T-helper 17 cell (primary cell): ENCODE results near the gene QTRT2. TPM values are rescaled to one million over a fixed set of nuclear protein-coding genes. Genes with fewer than 3 reads are reported as not detected.

Experiments used
- ATAC-seq: fragments of 150-1000 bp; cut with Tn5 transposase; 2 replicates; pipeline ENCODE4 v1.10.0; 2021; ENCODE audit warnings: mild to moderate bottlenecking, moderate library complexity
- DNase-seq, 3 donors: peaks; one replicate each; pipeline versions ENCODE4 v3.0.0 to v3.0.0-alpha.2; 2020 to 2021
- H3K9me3 ChIP-seq: one replicate; pipeline ENCODE4 v1.7.0; 2013; ENCODE audit warnings: low read length, mild to moderate bottlenecking; ENCODE audit not compliant: control insufficient read depth, poor library complexity, severe bottlenecking
- H3K27ac Mint-ChIP-seq: one replicate; pipeline ENCODE4 v1.8.0; 2022; ENCODE audit warnings: mild to moderate bottlenecking, moderate library complexity, mixed read lengths
- H3K27me3 Mint-ChIP-seq: one replicate; pipeline ENCODE4 v1.8.0; 2022; ENCODE audit warnings: mixed read lengths
- H3K36me3 Mint-ChIP-seq: one replicate; pipeline ENCODE4 v1.8.0; 2022; ENCODE audit warnings: low read depth, mixed read lengths
- H3K4me1 Mint-ChIP-seq: one replicate; pipeline ENCODE4 v1.8.0; 2022; ENCODE audit warnings: mild to moderate bottlenecking, mixed read lengths
- H3K4me3 Mint-ChIP-seq: one replicate; pipeline ENCODE4 v1.8.0; 2022; ENCODE audit warnings: mild to moderate bottlenecking, moderate library complexity, mixed read lengths
- total RNA-seq, 4 donors: library from RNA in 2 of 4; stranded (reverse) in 2 of 4; gene quantifications; one replicate each; pipeline ENCODE4 v1.2.3 and lab custom pipeline; 2022 to 2026

QTRT2 gene
- total RNA-seq, 2 donors from 2014 or later: 42.1 to 43.4 TPM

DNA sequence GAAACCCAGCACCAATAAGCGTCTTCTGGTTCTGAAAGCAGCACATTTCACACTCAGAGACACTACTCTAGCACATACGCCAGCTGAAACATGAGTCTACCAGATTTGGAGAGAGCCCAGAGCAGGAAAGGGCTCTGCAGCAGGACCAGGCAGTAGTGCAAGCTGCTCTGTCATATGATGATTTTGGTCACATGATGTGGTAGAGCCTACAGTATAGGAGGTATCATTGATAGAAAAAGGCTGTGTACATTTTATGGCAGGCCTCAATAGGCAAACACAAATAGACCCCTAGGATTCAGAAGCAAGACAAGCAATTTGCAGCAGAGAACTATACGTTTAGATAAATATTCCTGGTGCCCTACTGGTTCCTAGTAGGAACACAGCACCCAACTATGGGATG is 58.2 kb downstream of the QTRT2 start:
- Mint-ChIP-seq H3K4me1 (peaks cover 2% of the 10 kb centered on the region), H3K4me3 (no peak overlapping the region), H3K36me3 (peaks cover 2% of the 10 kb centered on the region), H3K27me3 (peaks cover 31% of the 10 kb centered on the region), H3K27ac (no peak overlapping the region)
- ATAC-seq: no peak
- DNase-seq: no peak
- H3K9me3 ChIP-seq: no peaks in the 10 kb centered on the region

DNA sequence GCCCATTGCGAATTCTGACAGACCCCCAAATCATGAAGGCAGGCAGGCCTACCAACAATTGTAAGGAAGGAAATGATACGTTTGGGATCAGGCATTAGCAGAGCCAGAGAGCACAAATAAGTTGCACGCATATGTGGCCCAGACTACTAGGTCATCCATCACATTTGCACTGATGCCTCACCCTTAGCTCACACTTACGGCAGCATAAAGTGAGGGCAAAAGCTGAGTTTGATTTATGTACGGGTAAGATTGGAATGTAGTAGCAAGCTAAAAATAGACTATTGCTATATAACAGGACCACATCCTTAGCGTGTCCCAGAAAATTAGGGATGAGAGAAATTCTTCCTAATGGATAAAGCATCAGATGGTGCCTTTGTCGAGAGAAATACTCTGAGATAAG is 58.6 kb downstream of the QTRT2 start:
- Mint-ChIP-seq H3K27me3 (peaks cover 27% of the 10 kb centered on the region), H3K4me1 (peaks cover 2% of the 10 kb centered on the region), H3K27ac (no peak overlapping the region), H3K36me3 (peaks cover 2% of the 10 kb centered on the region), H3K4me3 (no peak overlapping the region)
- ATAC-seq (no peak), DNase-seq (no peak)
- H3K9me3 ChIP-seq: no peaks in the 10 kb centered on the region

DNA sequence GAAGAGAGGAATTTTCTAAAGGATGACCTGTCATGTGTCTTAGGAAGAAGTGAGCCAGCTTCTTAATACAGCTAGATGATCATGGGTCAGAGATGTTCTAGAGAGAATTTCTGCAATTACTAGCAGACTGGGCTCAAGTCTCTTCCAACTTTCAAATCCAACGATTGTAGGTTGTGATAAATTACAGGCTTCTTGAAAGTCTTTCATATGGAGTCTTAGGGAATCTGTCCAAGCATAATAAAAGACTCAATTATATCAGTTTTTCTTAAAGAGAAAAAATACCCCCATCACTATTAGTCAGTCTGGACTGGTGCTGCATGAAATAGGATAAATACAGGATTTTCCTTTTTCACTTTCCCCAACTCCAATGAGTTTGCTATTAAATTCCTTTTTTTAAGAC is 63.2 kb downstream of the QTRT2 start:
- Mint-ChIP-seq H3K27ac (no peak overlapping the region), H3K4me1 (no peaks in the 10 kb centered on the region), H3K36me3 (peaks cover 3% of the 10 kb centered on the region), H3K4me3 (no peak overlapping the region), H3K27me3 (peaks cover 17% of the 10 kb centered on the region)
- no peak for DNase-seq
- H3K9me3 ChIP-seq: no peaks in the 10 kb centered on the region
- no peak for ATAC-seq

DNA sequence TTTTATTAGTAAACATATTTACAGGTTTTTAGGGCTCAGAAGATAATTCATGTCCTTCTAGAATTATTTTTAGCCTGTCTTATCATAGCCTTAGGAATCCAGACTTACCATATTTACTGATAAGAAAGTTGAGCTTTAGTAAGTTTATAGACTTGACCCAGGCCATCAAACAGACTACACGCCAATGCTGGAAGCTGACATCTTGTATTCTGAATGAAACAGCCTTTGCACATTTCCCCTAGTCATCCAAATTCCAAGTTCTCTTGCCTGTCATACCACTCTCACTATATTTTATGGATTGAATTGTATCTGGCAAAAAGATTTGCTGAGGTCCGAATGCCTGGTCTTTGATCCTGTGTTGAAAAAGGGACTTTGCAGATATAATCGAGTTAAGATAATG is 63.7 kb downstream of the QTRT2 start:
- no peak overlapping the region for H3K27ac Mint-ChIP-seq
- peaks cover 17% of the 10 kb centered on the region for H3K27me3 Mint-ChIP-seq
- no peaks in the 10 kb centered on the region for H3K9me3 ChIP-seq
- DNase-seq (no peak), ATAC-seq (no peak)
- H3K4me1 Mint-ChIP-seq: no peaks in the 10 kb centered on the region
- H3K36me3 Mint-ChIP-seq: peaks cover 3% of the 10 kb centered on the region
- no peak overlapping the region for H3K4me3 Mint-ChIP-seq

DNA sequence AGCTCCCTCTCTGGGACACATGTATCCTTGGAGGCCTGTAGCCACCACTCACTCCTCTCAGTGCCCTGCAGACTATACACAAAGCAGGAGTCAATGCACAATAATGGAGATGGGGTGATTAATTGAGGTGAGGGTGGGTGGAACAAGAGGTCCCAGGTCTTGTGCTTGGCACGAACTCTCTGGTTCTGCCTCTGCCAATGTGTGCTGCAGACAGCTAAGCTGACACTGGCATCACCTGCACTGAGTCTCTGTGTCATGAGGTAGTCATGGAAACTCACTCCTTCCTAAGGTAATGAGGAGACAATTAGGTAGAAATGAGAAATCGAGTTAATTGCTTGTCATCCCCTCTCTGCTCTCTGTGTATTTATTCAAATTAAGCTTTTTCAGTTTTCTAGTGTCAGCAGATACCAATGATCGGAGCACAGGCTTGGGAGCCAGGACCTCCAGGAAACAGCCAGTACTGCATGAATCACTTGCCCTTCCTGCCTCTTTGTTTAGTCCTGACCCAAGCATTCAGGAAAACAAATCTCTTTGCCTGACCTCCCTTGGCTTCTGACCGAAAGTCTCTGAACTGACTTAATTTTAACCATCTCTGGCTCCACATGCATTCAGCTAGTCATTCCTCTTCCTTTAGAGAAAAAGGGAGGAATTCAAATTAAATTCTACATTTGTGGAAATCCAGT is 65.6 kb downstream of the QTRT2 start:
- H3K27me3 Mint-ChIP-seq: peaks cover 17% of the 10 kb centered on the region
- no peak overlapping the region for H3K27ac Mint-ChIP-seq
- no peak overlapping the region for H3K4me3 Mint-ChIP-seq
- ATAC-seq (no peak), DNase-seq (no peak)
- no peaks in the 10 kb centered on the region for H3K9me3 ChIP-seq
- no peaks in the 10 kb centered on the region for H3K4me1 Mint-ChIP-seq
- peaks cover 3% of the 10 kb centered on the region for H3K36me3 Mint-ChIP-seq

DNA sequence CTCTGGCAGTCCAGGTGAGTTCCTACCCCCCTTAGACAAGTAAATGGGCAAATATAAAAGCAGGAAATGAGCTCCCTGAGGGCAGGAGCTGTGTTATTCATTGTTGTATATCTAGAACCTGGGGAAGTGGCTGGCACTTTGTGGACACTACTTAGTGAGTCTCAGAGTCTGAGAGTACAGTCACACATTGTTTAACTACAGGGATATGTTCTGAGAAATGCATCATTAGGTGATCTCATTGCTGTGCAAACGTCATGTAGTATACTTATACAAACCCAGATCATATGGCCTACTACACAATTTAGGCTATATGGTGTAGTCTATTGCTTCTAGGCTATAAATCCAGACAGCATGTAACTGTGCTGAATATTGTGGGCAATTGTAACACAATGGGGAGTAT is 69.9 kb downstream of the QTRT2 start:
- Mint-ChIP-seq H3K4me1 (no peaks in the 10 kb centered on the region), H3K4me3 (no peak overlapping the region), H3K27ac (no peak overlapping the region), H3K36me3 (peaks cover 3% of the 10 kb centered on the region), H3K27me3 (peaks cover 17% of the 10 kb centered on the region)
- ATAC-seq: no peak
- DNase-seq: no peak
- no peaks in the 10 kb centered on the region for H3K9me3 ChIP-seq

DNA sequence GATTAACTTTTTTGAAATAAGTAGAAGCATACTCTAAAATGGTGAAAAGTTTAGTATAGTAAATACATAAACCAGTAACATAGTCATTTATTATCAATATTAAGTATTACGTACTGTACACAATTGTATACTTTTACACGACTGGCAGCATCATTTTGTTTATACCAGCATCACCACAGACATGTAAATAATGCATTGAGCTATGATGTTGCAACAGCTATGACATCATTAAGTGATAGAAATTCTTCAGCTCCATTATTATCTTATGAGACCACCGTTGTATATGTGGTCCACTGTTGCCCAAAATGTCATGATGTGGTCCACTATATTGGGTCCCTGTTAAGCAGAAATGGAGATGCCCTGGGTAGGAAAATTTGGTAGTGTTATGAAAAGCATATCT is 71.0 kb downstream of the QTRT2 start:
- DNase-seq: no peak
- no peaks in the 10 kb centered on the region for H3K9me3 ChIP-seq
- H3K36me3 Mint-ChIP-seq: peaks cover 3% of the 10 kb centered on the region
- H3K27me3 Mint-ChIP-seq: peaks cover 14% of the 10 kb centered on the region
- H3K4me3 Mint-ChIP-seq: no peak overlapping the region
- H3K27ac Mint-ChIP-seq: no peak overlapping the region
- no peaks in the 10 kb centered on the region for H3K4me1 Mint-ChIP-seq
- no peak for ATAC-seq

DNA sequence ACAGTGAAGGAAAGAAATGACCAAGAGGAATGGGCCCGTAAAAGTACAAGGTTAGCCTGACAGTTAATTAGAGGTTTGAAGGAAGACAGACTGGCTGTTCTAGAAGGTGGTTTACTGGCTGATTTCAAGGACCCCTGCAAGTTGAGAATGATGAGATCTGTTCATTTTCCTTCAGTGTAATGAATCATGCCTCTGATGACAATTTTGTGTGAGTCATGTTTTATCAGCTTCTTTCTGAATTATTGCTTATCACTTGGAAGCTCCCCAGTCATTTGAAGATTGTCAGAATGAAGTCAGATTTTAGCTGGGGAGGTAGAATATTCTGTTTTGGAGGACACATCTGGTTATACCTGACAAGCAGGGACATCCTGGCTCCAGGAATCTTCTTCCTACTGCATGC is 71.7 kb downstream of the QTRT2 start:
- H3K9me3 ChIP-seq: no peaks in the 10 kb centered on the region
- Mint-ChIP-seq H3K27me3 (peaks cover 8% of the 10 kb centered on the region), H3K27ac (no peak overlapping the region), H3K4me1 (peaks cover 2% of the 10 kb centered on the region), H3K36me3 (peaks cover 3% of the 10 kb centered on the region), H3K4me3 (no peak overlapping the region)
- ATAC-seq (no peak), DNase-seq (no peak)

DNA sequence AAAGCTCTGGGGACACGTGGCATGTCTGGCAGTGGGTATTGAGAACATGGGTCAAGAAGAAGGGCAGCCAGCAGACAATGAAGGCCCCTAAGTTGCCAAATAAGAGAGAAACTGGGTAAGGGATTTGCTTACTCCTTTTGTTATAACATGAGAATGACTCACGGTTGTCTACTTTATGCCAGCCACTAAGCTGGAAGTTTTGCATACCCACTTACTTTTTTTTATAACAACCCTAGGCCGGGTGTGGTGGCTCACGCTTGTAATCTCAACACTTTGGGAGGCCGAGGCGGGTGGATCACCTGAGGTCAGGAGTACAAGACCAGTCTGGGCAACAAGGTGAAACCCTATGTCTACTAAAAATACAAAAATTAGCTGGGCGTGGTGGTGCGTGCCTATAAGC is 72.3 kb downstream of the QTRT2 start:
- Mint-ChIP-seq H3K27me3 (peaks cover 2% of the 10 kb centered on the region), H3K4me3 (no peak overlapping the region), H3K4me1 (peaks cover 8% of the 10 kb centered on the region), H3K36me3 (peaks cover 1% of the 10 kb centered on the region), H3K27ac (no peak overlapping the region)
- DNase-seq (no peak), ATAC-seq (no peak)
- no peaks in the 10 kb centered on the region for H3K9me3 ChIP-seq

DNA sequence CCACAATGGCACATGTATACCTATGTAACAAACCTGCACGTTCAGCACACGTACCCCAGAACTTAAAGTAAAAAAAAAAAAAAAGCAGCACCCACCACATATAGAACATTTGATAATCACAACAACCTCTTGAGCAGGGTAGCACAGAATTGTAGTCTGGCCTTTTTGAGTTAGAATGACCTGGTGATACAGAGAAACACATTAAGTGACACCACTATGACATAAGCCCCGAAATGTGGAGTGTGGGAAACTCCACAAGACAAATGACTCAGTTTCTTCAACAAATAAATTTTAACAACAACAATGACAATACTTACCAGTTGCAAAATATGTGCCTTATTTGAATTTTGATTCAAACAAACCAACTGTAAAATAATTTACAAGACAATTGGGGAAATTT is 76.0 kb downstream of the QTRT2 start:
- no peak for ATAC-seq
- Mint-ChIP-seq H3K4me1 (peaks cover 9% of the 10 kb centered on the region), H3K36me3 (no peaks in the 10 kb centered on the region), H3K27ac (no peak overlapping the region), H3K27me3 (no peaks in the 10 kb centered on the region), H3K4me3 (no peak overlapping the region)
- no peak for DNase-seq
- H3K9me3 ChIP-seq: no peaks in the 10 kb centered on the region

DNA sequence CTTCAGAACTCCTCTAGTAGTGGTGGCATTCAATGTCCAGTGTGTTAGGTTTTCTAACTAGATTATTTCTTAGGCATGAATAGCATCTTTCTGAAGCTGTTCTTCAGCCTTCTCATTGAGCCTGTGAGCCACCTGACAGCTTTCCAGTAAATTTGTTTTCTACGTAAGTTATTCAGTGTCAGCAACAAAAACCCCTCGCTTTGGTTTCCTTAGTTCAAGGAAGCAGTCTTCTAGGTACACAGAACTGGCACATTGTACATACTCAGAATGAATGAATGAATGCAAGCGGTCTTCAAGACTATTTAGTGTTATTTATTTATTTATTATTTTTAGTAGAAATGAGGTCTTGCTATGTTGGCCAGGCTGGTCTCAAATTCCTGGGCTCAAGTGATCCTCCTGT is 77.4 kb downstream of the QTRT2 start:
- H3K27me3 Mint-ChIP-seq: no peaks in the 10 kb centered on the region
- ATAC-seq (no peak), DNase-seq (no peak)
- H3K9me3 ChIP-seq: no peaks in the 10 kb centered on the region
- no peaks in the 10 kb centered on the region for H3K36me3 Mint-ChIP-seq
- H3K4me1 Mint-ChIP-seq: peaks cover 9% of the 10 kb centered on the region
- peak overlapping the region; percentile 47 for H3K27ac Mint-ChIP-seq
- H3K4me3 Mint-ChIP-seq: no peak overlapping the region

Other genes with a start within 250 kb of the QTRT2 start
- 1 to 10 TPM in 1 of 2 donors, under 1 TPM in 1; 0.08 to 1.2 TPM for gene GRAMD1C, start 217.9 kb upstream of the QTRT2 start, total RNA-seq
- 1 to 10 TPM; 6.4 to 8.3 TPM for gene ZDHHC23, start 108.7 kb upstream of the QTRT2 start, total RNA-seq
- 1 to 10 TPM; 6.4 to 6.8 TPM for gene CCDC191, start 211 bp upstream of the QTRT2 start, total RNA-seq
- not detected for gene DRD3, start 122.3 kb downstream of the QTRT2 start, total RNA-seq
- gene ZNF80, start 180.8 kb downstream of the QTRT2 start, total RNA-seq: under 1 TPM; 0.65 to 0.97 TPM
- 10 to 100 TPM; 11.6 to 13.3 TPM for gene TIGIT, start 237.3 kb downstream of the QTRT2 start, total RNA-seq